22Rv1 (cell line): ENCODE results near the gene KCNH8.

Experiments used
- H3K27ac ChIP-seq: fragments of 450-650 bp; 2 replicates; pipeline ENCODE4 v1.5.1; 2017
- CTCF ChIP-seq: fragments of 450-650 bp; IDR thresholded peaks from 2 replicates; pipeline ENCODE4 v1.5.1; 2017; ENCODE audit warnings: mild to moderate bottlenecking
- ZFX ChIP-seq: fragments of 450-650 bp; IDR thresholded peaks from 2 replicates; pipeline ENCODE4 v1.6.1; 2017; ENCODE audit warnings: antibody characterized with exemption, borderline replicate concordance

The KCNH8 gene

GRCh38 chr3:19394946-19395345 is 246.6 kb downstream of the KCNH8 start:
- H3K27ac ChIP-seq: no peak overlapping the region
- TF ChIP-seq CTCF (no peak), ZFX (no peak)

- no peak for TF ChIP-seq ZFX
- TF ChIP-seq CTCF: no peak
Observed at GRCh38 chr3:19396726-19397125, 248.4 kb downstream of the KCNH8 start.

GRCh38 chr3:19399356-19399755 is 251.0 kb downstream of the KCNH8 start:
- TF ChIP-seq CTCF: no peak
- TF ChIP-seq ZFX: no peak
- H3K27ac ChIP-seq: no peak overlapping the region

More at GRCh38 chr3:19396726-19397125, 248.4 kb downstream of the KCNH8 start:
- no peak overlapping the region for H3K27ac ChIP-seq

GRCh38 chr3:19399836-19400235 is 251.5 kb downstream of the KCNH8 start:
- no peak for TF ChIP-seq ZFX
- no peak for TF ChIP-seq CTCF

GRCh38 chr3:19420159-19420558 is 271.8 kb downstream of the KCNH8 start:
- TF ChIP-seq ZFX (no peak), CTCF (no peak)
- H3K27ac ChIP-seq: no peak overlapping the region

More at GRCh38 chr3:19399836-19400235, 251.5 kb downstream of the KCNH8 start:
- no peak overlapping the region for H3K27ac ChIP-seq

GRCh38 chr3:19425825-19426224 is 277.5 kb downstream of the KCNH8 start:
- TF ChIP-seq CTCF (no peak), ZFX (no peak)

GRCh38 chr3:19427422-19428149 is 279.3 kb downstream of the KCNH8 start:
- H3K27ac ChIP-seq: no peak overlapping the region
- TF ChIP-seq ZFX: no peak
- TF ChIP-seq CTCF: no peak

More at GRCh38 chr3:19425825-19426224, 277.5 kb downstream of the KCNH8 start:
- no peak overlapping the region for H3K27ac ChIP-seq
